T-helper 2 cell treated with Interferon-gamma antibody and Interleukin-4, amounts not matched to agents 100 ng/mL and 5 ng/mL, for 36 hours (primary cell): ENCODE data around the gene LGR4. TPM values are rescaled to one million over a fixed set of nuclear protein-coding genes. Genes with fewer than 3 reads are reported as not detected.
"Not testable (repeated sequence)": the region's sequence is repeated elsewhere in the genome, so short reads cannot be mapped to it uniquely, and the experiment has no call there.

Experiments used
- intact Hi-C: fragments of 100-400 bp; cut with micrococcal nuclease; formaldehyde crosslinking; loops from one replicate; pipeline ENCODE4 v1.15.1; 2023
- total RNA-seq: library from RNA; stranded (reverse); gene quantifications from 2 replicates; pipeline ENCODE4 v1.2.3, GENCODE V29; 2022

The LGR4 gene
- total RNA-seq, 1 donor from 2014 or later, result 0.11 TPM

DNA sequence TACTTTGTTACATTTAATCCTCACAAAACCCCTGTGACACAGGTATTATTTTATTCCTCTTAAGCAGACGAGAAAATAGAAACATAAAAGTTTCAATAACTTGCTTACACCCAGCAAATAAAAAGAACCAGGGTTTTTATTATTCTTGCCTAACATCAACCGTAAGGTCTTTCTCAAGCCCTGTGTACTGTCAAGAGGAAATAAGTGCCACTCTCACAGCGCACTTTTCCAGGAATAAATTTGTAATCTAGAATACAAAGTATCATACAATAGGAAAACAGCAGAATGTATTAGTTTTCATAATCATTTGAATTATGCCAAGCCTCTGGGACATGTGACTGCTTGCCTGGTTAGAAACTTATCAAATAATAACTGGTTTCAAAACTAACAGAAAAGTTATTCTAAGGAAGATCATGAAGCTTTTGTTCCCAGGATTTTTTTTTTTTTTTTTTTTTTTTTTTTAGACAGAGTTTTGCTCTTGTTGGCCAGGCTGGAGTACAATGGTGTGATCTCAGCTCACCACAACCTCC lies 117.0 kb downstream of the LGR4 start:
- intact Hi-C loops, result loop anchor here (10.0 kb wide), 1 partner anchor 59 kb away; no protein-coding TSS in a partner anchor

DNA sequence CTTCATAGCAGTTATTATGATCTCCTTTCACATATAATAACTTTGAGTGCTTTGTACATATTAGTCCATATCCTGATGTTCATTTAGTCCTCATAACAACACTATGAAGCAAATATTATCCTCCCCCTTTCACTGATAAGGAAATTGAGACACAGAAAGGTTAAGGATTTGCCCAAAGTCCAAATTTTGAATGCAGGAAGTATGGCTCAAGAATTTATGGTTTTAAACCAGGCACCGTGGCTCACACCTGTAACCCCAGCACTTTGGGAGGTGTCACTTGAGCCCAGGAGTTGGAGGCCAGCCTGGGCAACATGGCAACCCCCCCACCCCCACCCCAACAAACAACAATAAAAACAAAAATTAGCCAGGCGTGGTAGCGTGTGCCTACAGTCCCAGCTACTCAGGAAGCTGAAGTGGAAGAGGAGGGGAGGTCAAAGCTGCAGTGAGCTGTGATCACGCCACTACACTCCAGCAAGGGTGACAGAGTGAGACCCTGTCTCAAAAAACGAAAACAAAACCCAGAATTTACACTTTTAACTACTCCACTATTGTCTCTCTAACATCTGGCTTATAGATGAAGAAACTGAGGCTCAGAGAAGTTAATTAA lies 118.1 kb downstream of the LGR4 start:
- intact Hi-C loops, result loop anchor here (10.0 kb wide), 1 partner anchor 60 kb away; no protein-coding TSS in a partner anchor

DNA sequence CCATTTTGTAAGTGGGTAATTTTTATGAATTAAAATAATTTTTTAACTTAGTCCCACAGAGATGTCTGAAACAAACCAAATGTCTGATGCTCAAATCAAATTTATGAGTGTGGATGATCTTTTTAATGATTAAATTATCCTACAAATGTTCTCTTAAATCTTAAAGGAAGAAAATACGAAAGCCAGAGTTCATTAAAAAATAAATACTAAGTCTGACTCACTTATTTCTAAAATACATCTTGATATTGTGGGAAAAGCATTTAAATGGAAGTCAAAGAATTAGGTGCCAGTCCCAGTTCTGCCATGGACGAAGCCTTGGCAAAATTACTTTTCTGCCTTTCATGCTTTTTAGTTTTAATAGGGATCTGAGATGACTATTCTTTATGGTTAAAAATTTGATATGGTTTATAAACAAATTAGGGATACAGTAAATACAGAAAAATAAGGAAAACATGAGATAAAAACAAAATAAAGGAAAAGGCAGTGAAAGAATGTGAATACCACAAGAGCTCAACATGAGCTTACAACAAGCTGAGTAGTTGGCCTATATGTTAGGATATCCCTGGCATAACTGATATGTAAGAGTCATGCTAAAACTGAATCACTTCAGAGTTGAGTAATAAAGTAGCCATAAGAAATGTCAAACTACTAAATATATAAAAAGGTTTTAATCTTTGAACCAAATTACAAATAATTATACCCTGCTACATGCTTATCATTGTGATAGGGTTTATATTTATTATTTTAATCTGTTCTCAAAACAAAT lies 118.8 kb downstream of the LGR4 start:
- intact Hi-C loops, result loop anchor here (10.0 kb wide), 1 partner anchor 61 kb away; no protein-coding TSS in a partner anchor

DNA sequence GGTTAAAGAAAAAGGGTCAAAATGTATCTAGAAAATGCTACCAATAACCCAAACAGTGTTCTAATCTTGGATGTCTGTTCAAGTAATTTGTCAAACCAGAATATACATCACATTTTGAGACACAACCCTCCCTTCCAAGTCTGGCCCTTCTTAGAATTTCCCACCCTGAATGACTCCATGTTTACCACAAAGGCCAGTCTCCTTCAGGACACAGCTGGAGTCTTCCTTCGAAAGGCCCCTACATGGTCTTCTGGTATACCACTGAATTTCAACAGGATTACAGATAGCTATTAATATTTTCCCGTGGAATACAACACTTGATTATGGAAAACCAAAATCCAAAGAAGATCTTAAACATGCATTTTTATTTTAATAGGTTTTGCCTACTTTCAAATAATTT lies 119.8 kb downstream of the LGR4 start:
- intact Hi-C loops, result loop anchor here (10.0 kb wide), 1 partner anchor 62 kb away; no protein-coding TSS in a partner anchor

DNA sequence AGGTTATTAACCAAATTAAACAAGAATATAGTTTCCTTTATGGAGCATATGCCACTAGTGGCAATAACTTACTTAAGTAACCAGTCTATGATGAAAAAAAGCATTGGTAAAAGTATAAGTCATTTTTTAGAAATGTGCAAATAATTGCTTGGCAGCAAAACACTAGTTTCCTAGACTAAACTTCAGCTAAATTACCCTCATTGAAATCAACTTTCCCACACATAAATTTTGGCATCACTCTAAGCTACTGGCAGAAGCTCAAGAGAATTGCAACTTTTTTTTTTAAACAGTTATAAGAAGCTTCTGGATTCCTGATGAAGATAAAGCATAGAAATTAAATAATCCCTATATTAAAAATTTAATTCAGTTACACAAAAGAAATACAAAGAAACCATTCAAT lies 122.1 kb downstream of the LGR4 start:
- intact Hi-C loops, result loop anchor here (10.0 kb wide), 1 partner anchor 64 kb away; no protein-coding TSS in a partner anchor

DNA sequence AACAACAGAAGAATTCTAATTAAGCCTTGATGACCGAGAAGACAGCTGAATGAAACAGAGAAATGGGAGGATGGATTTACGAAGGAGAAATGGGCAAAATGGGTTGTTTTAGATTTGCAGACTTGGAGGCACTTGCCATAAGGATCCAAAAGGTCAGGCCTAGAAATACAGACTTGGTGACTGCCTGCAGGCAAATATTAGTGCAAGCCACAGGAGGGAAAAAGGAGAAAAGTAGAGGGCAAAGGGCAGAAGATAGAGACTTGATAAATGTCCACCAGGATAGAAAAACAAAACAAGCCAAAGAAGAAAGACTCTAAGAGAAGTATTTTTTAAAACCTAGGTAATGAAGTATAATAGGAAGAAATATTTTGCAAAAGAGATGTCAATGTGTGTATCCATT lies 122.7 kb downstream of the LGR4 start:
- intact Hi-C loops, result loop anchor here (10.0 kb wide), 1 partner anchor 65 kb away; no protein-coding TSS in a partner anchor

DNA sequence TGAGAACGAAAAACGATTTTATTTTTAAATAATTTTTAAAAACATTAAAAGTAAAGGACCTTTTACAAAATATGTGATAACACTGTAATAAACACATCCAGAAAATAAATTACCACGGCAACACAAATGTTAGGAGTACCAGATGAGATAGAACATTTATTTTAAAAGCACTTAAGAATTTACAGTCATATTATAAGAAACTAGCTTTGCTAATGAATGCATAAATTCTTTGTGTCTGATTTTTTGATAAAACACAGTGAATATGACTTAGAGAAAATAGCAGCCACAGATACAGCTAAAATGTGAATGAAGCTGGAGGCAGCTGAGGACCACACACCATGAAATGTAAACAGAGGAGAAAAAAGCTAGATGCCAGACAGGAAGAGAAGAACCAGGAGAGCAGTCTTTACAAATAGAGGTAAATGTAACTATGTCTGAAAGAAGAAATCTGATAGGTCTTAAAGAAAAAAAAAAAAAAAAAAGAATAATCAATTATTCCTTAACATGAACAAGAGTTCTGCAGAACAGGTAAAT lies 124.2 kb downstream of the LGR4 start:
- intact Hi-C loops, result no loop called here

DNA sequence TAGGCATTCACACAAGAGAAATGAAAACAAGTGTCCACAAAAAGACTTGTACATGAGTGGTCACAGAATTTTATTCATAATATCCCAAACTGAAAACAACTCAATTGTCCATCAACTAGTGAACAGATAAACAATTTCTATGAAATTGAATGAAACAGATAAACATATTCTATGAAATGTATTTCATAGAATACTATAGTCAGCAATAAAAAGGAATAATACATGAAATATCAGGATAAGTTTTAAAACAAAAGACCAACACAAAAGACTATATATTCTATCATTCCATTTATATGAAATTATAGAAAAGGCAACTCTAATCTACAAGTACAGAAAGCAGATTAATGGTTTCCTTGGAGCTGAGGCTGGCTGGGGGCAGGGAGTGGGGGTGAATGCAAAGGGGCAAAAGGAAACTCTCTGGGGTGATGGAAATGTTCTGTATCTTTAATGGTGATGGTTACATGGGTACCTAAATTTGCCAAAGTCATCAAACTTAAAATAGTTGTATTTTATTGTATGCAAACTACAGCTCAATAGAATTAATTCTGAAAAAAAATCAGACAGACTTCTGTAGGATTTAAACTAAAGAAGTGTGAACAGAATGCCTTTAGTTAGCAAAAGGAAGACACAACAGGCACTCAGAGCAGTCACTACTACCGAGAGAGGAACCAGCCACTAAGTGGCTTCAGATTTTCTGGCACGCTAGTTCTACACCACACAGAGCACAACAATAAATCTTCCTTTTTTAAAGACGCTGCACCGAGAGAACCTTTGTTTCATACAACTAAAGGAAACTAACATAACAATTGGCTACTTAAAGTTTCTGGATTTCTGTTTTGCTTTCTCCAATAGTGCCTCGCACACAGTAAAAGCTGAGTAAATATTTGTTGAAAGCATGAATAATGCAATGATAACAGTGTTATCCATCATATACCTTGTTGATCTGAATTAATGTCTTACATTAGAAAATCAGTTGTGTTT lies 124.9 kb downstream of the LGR4 start:
- intact Hi-C loops, result no loop called here

DNA sequence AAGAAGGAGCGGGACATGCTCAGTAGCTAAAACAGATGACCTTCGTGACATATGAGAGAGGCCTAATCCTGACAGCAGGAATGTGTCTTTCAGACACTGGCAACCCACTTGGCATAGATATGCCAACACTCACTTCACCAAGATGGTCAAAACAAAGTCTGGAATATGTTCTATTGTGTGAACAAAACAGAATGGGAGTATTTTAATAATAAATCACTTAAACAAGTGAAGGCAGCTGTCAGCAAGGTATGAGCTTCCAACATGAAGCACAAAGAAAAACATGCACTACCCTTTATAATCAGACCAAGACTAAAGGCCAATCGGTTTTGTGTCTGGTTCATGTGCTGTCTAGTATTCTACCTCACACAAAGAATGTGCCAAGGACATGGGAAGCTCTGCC lies 132.6 kb downstream of the LGR4 start:
- intact Hi-C loops, result no loop called here

DNA sequence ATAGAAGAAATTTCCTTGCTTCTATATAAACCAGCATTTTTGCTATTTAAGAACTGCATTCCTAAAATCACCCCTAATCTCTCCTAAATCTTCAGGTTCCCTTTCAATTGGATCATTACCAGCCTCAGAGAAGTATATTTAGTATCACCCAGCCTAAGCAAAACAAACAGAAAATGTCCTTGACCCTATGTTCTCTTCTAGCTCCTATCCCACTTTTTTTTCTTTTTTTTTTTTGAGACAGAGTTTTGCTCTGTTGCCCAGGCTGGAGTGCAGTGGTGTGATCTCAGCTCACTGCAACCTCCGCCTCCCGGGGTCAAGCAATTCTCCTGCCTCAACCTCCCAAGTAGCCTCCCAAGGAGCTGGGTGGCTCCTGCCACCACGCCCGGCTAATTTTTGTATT lies 137.8 kb downstream of the LGR4 start:
- intact Hi-C loops, result not testable (repeated sequence)

DNA sequence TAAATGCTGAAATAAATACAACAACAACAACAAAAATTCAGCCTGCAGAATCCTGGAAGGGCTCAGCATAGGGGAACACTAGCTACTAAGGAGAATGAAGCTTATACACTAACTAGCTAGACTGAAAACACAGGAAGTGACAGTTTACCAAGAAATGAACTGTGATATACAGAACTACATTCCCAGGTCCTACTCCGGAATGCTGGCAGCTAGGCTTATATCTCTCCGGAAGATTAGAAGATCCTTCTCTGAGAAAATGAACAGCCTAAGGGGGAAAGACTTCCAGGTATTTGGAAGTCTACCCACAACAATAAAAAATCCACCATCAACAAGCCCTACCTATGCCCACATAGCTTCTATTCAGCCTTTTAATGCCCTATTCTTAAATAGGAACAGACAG lies 140.6 kb downstream of the LGR4 start:
- intact Hi-C loops, result no loop called here

DNA sequence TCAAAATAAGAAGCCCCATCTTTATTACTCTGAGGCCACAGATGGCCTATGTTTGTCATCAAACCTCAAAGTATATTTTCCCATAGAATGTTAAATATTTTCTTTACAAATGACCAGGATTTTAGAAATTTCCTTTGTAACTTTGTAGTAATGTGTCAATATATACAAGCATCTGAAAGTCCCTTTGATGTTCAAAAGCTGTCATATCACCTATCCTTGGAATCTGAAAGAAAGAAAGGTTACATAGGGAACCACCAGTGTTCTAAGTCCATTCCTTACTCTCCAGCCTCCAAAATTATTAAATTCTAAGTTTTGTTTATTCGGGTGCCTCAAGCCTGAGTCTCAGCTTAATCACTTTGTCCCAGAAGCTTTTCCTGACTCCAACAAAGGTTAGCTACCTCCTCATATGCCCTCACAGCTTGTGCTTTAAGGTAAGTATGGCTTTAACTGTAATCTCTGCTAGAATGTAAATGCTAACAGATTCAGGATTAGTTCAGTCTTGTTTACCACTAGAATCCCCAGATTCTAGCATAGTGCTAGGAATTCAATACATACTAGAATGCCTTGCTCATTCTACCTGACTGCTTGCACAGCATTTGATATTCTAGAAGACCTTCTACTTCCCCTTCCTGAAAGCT lies 141.8 kb downstream of the LGR4 start:
- intact Hi-C loops, result no loop called here

DNA sequence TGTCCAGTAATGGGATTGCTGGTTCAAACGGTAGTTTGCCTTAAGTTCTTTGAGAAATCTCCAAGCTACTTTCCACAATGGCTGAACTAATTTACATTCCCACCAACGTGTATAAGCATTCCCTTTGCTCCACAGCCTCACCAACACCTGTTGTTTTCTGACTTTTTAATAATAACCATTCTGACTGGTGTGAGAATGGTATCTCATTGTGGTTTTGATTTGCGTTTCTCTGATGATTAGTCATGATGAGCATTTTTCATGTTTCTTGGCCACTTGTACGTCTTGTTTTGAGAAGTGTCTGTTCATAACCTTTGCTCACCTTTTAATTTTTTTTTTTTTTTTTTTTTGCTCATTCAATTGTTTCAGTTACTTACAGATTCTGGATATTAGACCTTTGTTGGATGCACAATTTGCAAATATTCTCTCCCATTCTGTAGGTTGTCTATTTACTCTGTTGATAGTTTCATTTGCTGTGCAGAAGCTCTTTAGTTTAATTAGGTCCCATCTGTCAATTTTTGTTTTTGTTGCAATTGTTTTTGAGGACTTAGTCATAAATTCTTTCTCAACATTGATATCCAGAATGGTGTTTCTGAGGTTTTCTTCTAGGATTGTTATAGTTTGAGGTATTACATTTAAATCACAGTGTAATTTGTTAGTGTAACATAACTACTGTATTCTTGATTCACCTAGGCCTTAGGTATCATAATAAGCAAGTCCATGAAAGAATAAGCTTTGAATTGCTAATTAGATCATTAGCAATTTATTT lies 142.5 kb downstream of the LGR4 start:
- intact Hi-C loops, result no loop called here

DNA sequence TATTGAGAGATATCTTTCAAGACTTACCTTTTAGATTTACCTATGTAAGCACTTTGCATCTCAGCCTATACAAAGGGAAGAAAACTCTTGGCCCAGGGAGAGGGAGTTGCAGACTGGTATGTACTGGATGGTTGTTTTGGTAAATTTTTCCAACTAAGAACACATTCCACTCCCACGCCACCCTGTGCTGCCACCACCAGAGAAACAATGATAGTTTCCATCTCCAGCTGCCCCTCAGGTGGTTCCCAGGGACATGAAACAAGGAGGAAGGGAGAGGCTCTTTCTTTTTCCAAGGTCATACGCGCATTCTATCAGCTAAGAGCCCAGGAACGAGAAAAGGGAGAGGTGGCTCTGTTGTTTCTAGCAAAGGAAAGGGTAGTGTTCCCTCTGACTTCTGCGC lies 144.0 kb downstream of the LGR4 start:
- intact Hi-C loops, result no loop called here

DNA sequence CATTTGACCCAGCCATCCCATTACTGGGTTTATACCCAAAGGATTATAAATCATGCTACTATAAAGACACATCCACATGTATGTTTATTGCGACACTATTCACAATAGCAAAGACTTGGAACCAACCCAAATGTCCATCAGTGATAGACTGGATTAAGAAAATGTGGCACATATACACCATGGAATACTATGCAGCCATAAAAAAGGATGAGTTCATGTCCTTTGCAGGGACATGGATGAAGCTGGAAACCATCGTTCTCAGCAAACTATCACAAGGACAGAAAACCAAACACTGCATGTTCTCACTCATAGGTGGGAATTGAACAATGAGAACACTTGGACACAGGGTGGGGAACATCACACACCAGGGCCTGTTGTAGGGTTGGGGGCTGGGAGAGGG lies 145.5 kb downstream of the LGR4 start:
- intact Hi-C loops, result not testable (repeated sequence)

DNA sequence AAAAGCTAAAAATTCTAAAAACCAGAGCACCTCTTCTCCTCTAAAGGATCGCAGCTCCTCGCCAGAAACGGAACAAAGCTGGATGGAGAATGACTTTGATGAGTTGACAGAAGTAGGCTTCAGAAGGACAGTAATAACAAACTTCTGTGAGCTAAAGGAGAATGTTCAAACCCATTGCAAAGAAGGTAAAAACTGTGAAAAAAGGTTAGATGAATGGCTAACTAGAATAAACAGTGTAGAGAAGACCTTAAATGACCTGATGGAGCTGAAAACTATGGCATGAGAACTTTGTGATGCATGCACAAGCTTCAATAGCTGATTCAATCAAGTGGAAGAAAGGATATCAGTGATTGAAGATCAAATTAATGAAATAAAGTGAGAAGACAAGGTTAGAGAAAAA lies 150.4 kb downstream of the LGR4 start:
- intact Hi-C loops, result not testable (repeated sequence)

DNA sequence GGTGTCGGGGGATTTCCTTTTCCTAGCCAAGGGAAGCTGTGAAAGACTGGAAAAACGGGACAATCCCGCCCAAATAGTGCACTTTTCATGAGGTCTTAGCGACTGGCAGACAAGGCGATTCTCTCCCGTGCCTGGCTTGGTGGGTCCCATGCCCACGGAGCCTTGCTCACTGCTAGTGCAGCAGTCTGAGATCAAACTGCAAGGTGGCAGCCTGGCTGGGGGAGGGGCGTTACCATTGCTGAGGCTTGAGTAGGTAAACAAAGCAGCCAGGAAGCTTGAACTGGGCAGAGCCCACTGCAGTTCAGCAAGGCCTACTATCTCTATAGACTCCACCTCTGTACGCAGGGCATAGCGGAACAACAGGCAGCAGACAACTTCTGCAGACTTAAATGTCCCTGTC lies 151.2 kb downstream of the LGR4 start:
- intact Hi-C loops, result not testable (repeated sequence)

DNA sequence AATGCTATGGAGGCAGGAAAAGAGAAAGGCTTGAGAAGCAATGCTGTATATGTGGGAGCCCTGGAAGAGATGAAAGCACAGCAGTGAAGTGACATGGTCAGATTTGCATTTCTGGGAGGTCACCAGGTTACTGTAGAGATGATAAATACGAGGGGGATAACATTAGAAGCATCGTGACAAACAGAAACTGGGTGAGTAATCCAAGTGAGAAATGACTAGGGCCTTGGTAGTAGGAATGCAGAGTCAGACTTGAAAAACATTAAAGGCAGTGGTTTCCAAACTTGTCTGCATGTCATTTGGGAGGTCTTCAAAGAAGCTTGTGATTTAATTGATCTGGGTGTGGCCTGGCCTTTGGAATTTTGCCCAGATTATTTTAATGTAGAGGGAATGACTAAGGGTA lies 153.5 kb downstream of the LGR4 start:
- intact Hi-C loops, result no loop called here

DNA sequence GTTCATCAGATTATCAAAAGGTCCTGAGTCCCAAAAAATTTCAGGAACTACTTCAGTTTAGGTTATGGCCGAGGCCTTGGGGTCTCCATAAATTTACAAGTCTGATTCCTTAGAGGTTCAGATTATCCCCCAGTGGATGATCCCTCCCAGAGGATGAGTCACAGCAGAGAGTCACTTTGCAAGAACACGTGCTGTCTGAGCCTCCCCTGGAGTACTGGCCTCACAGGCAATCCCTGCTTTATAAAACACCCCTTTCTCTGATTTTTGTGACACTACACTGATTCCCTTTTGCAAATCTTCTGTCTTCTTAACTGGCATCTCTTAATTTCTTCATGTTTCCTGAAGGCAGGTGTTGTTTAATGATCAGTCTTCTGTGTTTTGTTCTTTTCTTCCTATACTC lies 154.8 kb downstream of the LGR4 start:
- intact Hi-C loops, result no loop called here
